ENCODE measurements around the gene RNF169.

GRCh38 chr11:74744277-74744676 lies 4.4 kb upstream of the RNF169 start:
- TF ChIP-seq, protein P1, sequence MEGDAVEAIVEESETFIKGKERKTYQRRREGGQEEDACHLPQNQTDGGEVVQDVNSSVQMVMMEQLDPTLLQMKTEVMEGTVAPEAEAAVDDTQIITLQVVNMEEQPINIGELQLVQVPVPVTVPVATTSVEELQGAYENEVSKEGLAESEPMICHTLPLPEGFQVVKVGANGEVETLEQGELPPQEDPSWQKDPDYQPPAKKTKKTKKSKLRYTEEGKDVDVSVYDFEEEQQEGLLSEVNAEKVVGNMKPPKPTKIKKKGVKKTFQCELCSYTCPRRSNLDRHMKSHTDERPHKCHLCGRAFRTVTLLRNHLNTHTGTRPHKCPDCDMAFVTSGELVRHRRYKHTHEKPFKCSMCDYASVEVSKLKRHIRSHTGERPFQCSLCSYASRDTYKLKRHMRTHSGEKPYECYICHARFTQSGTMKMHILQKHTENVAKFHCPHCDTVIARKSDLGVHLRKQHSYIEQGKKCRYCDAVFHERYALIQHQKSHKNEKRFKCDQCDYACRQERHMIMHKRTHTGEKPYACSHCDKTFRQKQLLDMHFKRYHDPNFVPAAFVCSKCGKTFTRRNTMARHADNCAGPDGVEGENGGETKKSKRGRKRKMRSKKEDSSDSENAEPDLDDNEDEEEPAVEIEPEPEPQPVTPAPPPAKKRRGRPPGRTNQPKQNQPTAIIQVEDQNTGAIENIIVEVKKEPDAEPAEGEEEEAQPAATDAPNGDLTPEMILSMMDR (IDR thresholded peaks at IDR 0.05): no peak
- TF ChIP-seq POLR2A (IDR thresholded peaks at IDR 0.05): no peak

Data from thyroid gland (tissue), 4 donors.